Vagina (tissue), 2 donors: ENCODE results near the gene SH3RF1.

ENCODE experiments used
- POLR2A ChIP-seq, 2 donors: fragments of 450-650 bp; IDR thresholded peaks; one replicate each; pipeline ENCODE4 v1.6.1; 2017; ENCODE audit warnings: antibody characterized with exemption in 2 of 2, mild to moderate bottlenecking in 2 of 2, moderate library complexity in 2 of 2
- POLR2AphosphoS5 ChIP-seq, 2 donors: sonication (generic); formaldehyde crosslinking; IDR thresholded peaks; one replicate each; pipeline ENCODE4 v1.9.0; 2017; ENCODE audit warnings: antibody characterized with exemption in 2 of 2, mild to moderate bottlenecking in 2 of 2, low read depth in 1 of 2; ENCODE audit not compliant: insufficient read depth in 1 of 2
- TF ChIP-seq, protein P1 (sequence below), 3 experiments: fragments of 450-650 bp in 2 of 3; fragments of 200-600 bp in 1 of 3; sonication (generic) in 1 of 3; IDR thresholded peaks; one replicate each; pipeline ENCODE4 v1.5.1; 2017 to 2019; ENCODE audit warnings: antibody characterized with exemption in 3 of 3, mild to moderate bottlenecking in 2 of 3, moderate library complexity in 2 of 3

DNA sequence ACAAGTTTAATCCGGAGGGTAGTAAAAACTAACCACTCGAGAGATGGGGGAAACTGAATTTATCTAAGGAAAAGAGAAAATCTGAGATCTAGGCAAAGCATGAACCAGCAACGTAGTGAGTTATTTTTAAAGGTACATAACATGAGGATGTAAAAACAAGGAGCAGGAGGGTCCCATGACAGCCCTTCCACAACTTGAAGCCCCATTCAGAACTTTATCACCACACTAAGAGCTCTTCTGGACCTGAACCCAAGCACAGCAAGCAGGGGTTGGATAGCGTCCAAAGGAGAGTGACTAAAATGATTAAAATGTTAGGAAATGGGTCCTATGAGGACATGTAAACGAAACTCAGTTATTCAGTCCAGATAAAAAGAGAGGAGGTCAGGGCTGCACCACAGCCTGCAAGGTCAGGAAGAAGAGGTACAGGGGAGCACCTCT, 16.2 kb downstream of the SH3RF1 start:
- TF ChIP-seq, protein P1, sequence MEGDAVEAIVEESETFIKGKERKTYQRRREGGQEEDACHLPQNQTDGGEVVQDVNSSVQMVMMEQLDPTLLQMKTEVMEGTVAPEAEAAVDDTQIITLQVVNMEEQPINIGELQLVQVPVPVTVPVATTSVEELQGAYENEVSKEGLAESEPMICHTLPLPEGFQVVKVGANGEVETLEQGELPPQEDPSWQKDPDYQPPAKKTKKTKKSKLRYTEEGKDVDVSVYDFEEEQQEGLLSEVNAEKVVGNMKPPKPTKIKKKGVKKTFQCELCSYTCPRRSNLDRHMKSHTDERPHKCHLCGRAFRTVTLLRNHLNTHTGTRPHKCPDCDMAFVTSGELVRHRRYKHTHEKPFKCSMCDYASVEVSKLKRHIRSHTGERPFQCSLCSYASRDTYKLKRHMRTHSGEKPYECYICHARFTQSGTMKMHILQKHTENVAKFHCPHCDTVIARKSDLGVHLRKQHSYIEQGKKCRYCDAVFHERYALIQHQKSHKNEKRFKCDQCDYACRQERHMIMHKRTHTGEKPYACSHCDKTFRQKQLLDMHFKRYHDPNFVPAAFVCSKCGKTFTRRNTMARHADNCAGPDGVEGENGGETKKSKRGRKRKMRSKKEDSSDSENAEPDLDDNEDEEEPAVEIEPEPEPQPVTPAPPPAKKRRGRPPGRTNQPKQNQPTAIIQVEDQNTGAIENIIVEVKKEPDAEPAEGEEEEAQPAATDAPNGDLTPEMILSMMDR (IDR thresholded peaks at IDR 0.05) = no peak
- TF ChIP-seq POLR2A (IDR thresholded peaks at IDR 0.05) (no peak), POLR2AphosphoS5 (IDR thresholded peaks at IDR 0.05; ENCODE audit: insufficient read depth in 1 of 2, low read depth in 1 of 2) (no peak)
